Measurements from ENCODE around the gene MCM3AP. TPM values are rescaled to one million over a fixed set of nuclear protein-coding genes. Genes with fewer than 3 reads are reported as not detected.

The MCM3AP gene
- total and polyA plus RNA-seq, 9 of the 15 experiments (the other 6 are each of a cell fraction or from before 2014, with no cell fraction given), result 6.5 to 179 (median 69.6) TPM

GRCh38 chr21:46325073-46325912 is 39.9 kb upstream of the MCM3AP start (continued):
- TF ChIP-seq, protein P1, sequence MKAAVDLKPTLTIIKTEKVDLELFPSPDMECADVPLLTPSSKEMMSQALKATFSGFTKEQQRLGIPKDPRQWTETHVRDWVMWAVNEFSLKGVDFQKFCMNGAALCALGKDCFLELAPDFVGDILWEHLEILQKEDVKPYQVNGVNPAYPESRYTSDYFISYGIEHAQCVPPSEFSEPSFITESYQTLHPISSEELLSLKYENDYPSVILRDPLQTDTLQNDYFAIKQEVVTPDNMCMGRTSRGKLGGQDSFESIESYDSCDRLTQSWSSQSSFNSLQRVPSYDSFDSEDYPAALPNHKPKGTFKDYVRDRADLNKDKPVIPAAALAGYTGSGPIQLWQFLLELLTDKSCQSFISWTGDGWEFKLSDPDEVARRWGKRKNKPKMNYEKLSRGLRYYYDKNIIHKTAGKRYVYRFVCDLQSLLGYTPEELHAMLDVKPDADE (conservative IDR thresholded peaks at IDR 0.05; ENCODE audit: control insufficient read depth, low read depth, low read length), result 0 out of 2 replicates have a peak, but pooled peaks have one; percentile 55
- TF ChIP-seq HMGN3 (IDR thresholded peaks at IDR 0.05; ENCODE audit: borderline replicate concordance, extremely low read depth, insufficient read length, low read depth, low read length) (no peak), ETV5 (CRISPR knock-in tag; IDR thresholded peaks at IDR 0.05; ENCODE audit: low read depth) (0 out of 2 replicates have a peak, but pooled peaks have one; percentile 18), ZFX (CRISPR knock-in tag; IDR thresholded peaks at IDR 0.05) (peak; percentile 75), HLTF (IDR thresholded peaks at IDR 0.05) (no peak), CREM (IDR thresholded peaks at IDR 0.05; ENCODE audit: low read depth) (peak; percentile 63; the same call in 1 of the 2 replicates), RBBP5 (IDR thresholded peaks at IDR 0.05; ENCODE audit: borderline replicate concordance, insufficient read depth, low read length, poor library complexity, severe bottlenecking) (peak; percentile 46), RAD21 (CRISPR knock-in tag; conservative IDR thresholded peaks at IDR 0.05 in 1 of 2, IDR thresholded peaks at IDR 0.05 in 1 of 2) (peak; percentile 12 to 43; a peak in 1 of 4 replicates), CBFA2T2 (conservative IDR thresholded peaks at IDR 0.05) (no peak), SIN3A (IDR thresholded peaks at IDR 0.05; ENCODE audit: borderline replicate concordance in 2 of 2, control insufficient read depth in 1 of 2, low read depth in 2 of 2, low read length in 2 of 2) (peak in 1 of 2 experiments; percentile 86; a peak in 1 of 4 replicates), CBX5 (IDR thresholded peaks at IDR 0.05; ENCODE audit: borderline replicate concordance, low read depth) (0 out of 2 replicates have a peak, but pooled peaks have one; percentile 8), CTCF (IDR thresholded peaks at IDR 0.05 in 2 of 3, conservative IDR thresholded peaks at IDR 0.05 in 1 of 3; ENCODE audit: insufficient read depth in 2 of 3, low read depth in 1 of 3, low read length in 3 of 3) (peak; percentile 34 to 50 (median 49); a peak in 5 of 6 replicates), ZNF764 (CRISPR knock-in tag; IDR thresholded peaks at IDR 0.05; ENCODE audit: low read depth) (no peak), RBFOX2 (IDR thresholded peaks at IDR 0.05; ENCODE audit: low read depth, low read length) (peak; percentile 66), NR4A1 (CRISPR knock-in tag; IDR thresholded peaks at IDR 0.05) (no peak), NR4A1 (tag; IDR thresholded peaks at IDR 0.05) (peak; percentile 28; the same call in 1 of the 2 replicates)
- TF ChIP-seq, protein P2, sequence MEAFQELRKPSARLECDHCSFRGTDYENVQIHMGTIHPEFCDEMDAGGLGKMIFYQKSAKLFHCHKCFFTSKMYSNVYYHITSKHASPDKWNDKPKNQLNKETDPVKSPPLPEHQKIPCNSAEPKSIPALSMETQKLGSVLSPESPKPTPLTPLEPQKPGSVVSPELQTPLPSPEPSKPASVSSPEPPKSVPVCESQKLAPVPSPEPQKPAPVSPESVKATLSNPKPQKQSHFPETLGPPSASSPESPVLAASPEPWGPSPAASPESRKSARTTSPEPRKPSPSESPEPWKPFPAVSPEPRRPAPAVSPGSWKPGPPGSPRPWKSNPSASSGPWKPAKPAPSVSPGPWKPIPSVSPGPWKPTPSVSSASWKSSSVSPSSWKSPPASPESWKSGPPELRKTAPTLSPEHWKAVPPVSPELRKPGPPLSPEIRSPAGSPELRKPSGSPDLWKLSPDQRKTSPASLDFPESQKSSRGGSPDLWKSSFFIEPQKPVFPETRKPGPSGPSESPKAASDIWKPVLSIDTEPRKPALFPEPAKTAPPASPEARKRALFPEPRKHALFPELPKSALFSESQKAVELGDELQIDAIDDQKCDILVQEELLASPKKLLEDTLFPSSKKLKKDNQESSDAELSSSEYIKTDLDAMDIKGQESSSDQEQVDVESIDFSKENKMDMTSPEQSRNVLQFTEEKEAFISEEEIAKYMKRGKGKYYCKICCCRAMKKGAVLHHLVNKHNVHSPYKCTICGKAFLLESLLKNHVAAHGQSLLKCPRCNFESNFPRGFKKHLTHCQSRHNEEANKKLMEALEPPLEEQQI (IDR thresholded peaks at IDR 0.05), result no peak
- TF ChIP-seq, protein P3, sequence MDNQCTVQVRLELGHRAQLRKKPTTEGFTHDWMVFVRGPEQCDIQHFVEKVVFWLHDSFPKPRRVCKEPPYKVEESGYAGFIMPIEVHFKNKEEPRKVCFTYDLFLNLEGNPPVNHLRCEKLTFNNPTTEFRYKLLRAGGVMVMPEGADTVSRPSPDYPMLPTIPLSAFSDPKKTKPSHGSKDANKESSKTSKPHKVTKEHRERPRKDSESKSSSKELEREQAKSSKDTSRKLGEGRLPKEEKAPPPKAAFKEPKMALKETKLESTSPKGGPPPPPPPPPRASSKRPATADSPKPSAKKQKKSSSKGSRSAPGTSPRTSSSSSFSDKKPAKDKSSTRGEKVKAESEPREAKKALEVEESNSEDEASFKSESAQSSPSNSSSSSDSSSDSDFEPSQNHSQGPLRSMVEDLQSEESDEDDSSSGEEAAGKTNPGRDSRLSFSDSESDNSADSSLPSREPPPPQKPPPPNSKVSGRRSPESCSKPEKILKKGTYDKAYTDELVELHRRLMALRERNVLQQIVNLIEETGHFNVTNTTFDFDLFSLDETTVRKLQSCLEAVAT (IDR thresholded peaks at IDR 0.05), result 0 out of 4 replicates have a peak, but pooled peaks have one; percentile 26 to 47

All from K562 (cell line).